SJSA1 (cell line): Measurements from ENCODE around the gene CEP44. TPM values are rescaled to one million over a fixed set of nuclear protein-coding genes. Genes with fewer than 3 reads are reported as not detected.
"Not testable (repeated sequence)": the region's sequence is repeated elsewhere in the genome, so short reads cannot be mapped to it uniquely, and the experiment has no call there.

Experiments used
- DNase-seq, 2 experiments: peaks; one replicate each; pipeline ENCODE4 v3.0.0-alpha.2; 2015 to 2020; ENCODE audit warnings: low spot score in 2 of 2, low read depth in 1 of 2
- H3K27ac ChIP-seq: fragments of 250-450 bp; sonication (Bioruptor Pico); 2 replicates; pipeline ENCODE4 v1.5.1; 2020; ENCODE audit warnings: mild to moderate bottlenecking, moderate library complexity
- H3K27me3 ChIP-seq: fragments of 250-450 bp; sonication (Bioruptor Pico); replicated peaks from 2 replicates; pipeline ENCODE4 v1.5.1; 2020; ENCODE audit warnings: mild to moderate bottlenecking, moderate library complexity
- H3K36me3 ChIP-seq: fragments of 250-450 bp; sonication (Bioruptor Pico); 2 replicates; pipeline ENCODE4 v1.5.1; 2020; ENCODE audit warnings: mild to moderate bottlenecking
- H3K4me1 ChIP-seq: fragments of 250-450 bp; sonication (Bioruptor Pico); replicated peaks from 2 replicates; pipeline ENCODE4 v1.6.1; 2021; ENCODE audit warnings: mild to moderate bottlenecking
- H3K4me3 ChIP-seq: fragments of 250-450 bp; sonication (Bioruptor Pico); 2 replicates; pipeline ENCODE4 v1.5.1; 2020; ENCODE audit warnings: mild to moderate bottlenecking
- H3K9me3 ChIP-seq: fragments of 250-450 bp; sonication (Bioruptor Pico); replicated peaks from 2 replicates; pipeline ENCODE4 v1.5.1; 2020; ENCODE audit warnings: mild to moderate bottlenecking
- total RNA-seq: library from RNA; depleted of rRNA; stranded (reverse); fragments of >200 nt; shearing (Covaris generic); gene quantifications from 2 replicates; pipeline ENCODE4 v1.2.3, GENCODE V29; 2014

The CEP44 gene
- total RNA-seq, 1 experiment from 2014 or later = 22.8 TPM

DNA sequence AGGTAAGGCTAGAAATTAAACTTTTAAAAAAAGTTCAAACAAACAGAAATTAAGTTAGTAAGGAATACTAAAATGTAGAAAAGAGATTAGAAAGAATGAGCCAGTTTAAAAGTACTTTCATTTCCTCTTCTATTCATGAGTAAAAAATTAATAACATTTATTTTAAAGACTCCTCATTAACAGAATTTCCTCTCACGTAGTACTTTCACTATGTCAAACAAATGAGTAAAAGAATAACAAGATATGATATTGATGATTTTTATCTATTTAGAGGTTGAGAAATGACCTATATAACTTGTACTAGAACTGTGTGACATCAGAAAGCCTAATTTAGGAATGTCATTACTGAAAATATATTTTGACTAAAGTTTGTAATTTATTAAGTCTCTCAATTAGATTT is 22.3 kb upstream of the CEP44 start:
- not testable (repeated sequence) for DNase-seq, H3K36me3 ChIP-seq, H3K9me3 ChIP-seq, H3K27me3 ChIP-seq, H3K4me3 ChIP-seq, H3K4me1 ChIP-seq, H3K27ac ChIP-seq

GRCh38 chr4:174262624-174263444 is 20.9 kb upstream of the CEP44 start:
- Histone ChIP-seq H3K4me3 (no peak overlapping the region), H3K27me3 (no peaks in the 10 kb centered on the region), H3K36me3 (no peaks in the 10 kb centered on the region), H3K4me1 (no peaks in the 10 kb centered on the region), H3K9me3 (no peaks in the 10 kb centered on the region), H3K27ac (no peak overlapping the region)
- no peak for DNase-seq

- no peaks in the 10 kb centered on the region for H3K36me3 ChIP-seq
- no peaks in the 10 kb centered on the region for H3K4me1 ChIP-seq
- H3K9me3 ChIP-seq = no peaks in the 10 kb centered on the region
- DNase-seq = no peak
- H3K27me3 ChIP-seq = no peaks in the 10 kb centered on the region
- H3K27ac ChIP-seq = no peak overlapping the region
- H3K4me3 ChIP-seq = no peak overlapping the region
Observed at GRCh38 chr4:174263445-174263736, 20.3 kb upstream of the CEP44 start.

GRCh38 chr4:174265916-174266315 is 17.8 kb upstream of the CEP44 start:
- DNase-seq = no peak
- Histone ChIP-seq H3K9me3 (no peaks in the 10 kb centered on the region), H3K27ac (no peak overlapping the region)

DNA sequence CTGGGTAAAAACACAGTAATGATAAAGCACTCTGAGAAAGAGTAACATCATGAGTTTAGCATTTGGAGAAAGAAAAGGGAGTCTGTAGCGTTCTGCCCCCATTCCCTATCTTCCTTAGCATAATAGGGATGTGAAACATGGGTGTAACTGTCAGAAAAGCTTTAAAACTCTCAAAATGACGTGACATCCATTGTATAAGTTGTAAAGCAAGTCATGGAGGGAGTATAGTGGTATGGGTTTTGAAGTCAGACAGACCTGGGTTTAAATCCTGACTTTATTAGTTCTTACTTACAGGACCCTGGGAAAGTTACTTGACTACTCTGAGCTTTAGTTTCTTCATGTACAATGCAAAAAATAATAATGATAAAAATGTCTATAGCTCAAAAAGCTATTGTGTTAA is 17.3 kb upstream of the CEP44 start:
- H3K27me3 ChIP-seq = no peaks in the 10 kb centered on the region
- no peaks in the 10 kb centered on the region for H3K36me3 ChIP-seq
- no peaks in the 10 kb centered on the region for H3K4me1 ChIP-seq
- H3K9me3 ChIP-seq = no peaks in the 10 kb centered on the region
- no peak for DNase-seq
- no peak overlapping the region for H3K4me3 ChIP-seq
- H3K27ac ChIP-seq = no peak overlapping the region

More at GRCh38 chr4:174265916-174266315, 17.8 kb upstream of the CEP44 start:
- H3K36me3 ChIP-seq = no peaks in the 10 kb centered on the region
- H3K4me3 ChIP-seq = no peak overlapping the region
- no peaks in the 10 kb centered on the region for H3K4me1 ChIP-seq
- H3K27me3 ChIP-seq = no peaks in the 10 kb centered on the region

DNA sequence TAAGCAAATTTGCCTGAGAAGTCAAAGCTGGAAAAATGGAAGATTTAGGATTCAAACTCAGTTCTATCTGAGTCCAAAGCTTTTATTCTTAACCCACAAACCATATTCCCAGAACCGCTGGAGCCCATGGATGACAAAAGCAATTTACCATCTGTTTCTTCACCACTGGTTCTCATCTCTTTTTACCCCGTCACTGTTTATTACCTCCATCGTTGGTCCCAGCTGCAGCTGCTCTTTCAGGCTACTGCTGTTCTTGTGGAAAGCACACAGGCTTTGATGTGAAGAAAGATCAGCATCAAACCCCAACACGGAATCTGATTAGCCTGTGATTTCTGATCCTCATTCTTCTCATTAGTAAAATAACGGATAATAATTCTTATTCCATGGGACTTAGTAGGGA is 9.8 kb upstream of the CEP44 start:
- H3K4me1 ChIP-seq = no peaks in the 10 kb centered on the region
- no peak overlapping the region for H3K4me3 ChIP-seq
- no peaks in the 10 kb centered on the region for H3K9me3 ChIP-seq
- no peak overlapping the region for H3K27ac ChIP-seq
- no peaks in the 10 kb centered on the region for H3K27me3 ChIP-seq
- no peaks in the 10 kb centered on the region for H3K36me3 ChIP-seq
- no peak for DNase-seq

DNA sequence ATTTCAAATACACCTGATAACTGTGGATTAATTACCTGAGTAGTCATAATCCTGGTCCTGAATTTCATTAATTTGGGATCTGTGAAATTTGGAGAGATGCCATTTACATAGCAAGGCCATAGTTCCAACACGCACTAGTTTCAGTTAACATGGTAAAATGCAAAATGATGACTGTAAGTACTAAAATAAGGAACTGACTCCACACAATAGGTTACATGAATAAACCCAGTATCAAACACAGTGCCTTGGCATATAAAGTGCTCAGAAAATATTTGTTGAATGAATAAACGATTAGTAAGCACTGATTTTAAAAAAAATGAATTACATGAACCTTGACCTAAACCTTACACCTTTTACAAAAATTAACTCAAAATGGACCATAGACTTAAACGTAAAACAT is 9.3 kb upstream of the CEP44 start:
- Histone ChIP-seq H3K36me3 (no peaks in the 10 kb centered on the region), H3K9me3 (no peaks in the 10 kb centered on the region), H3K4me3 (no peak overlapping the region), H3K27me3 (no peaks in the 10 kb centered on the region), H3K27ac (no peak overlapping the region), H3K4me1 (no peaks in the 10 kb centered on the region)
- DNase-seq = no peak

DNA sequence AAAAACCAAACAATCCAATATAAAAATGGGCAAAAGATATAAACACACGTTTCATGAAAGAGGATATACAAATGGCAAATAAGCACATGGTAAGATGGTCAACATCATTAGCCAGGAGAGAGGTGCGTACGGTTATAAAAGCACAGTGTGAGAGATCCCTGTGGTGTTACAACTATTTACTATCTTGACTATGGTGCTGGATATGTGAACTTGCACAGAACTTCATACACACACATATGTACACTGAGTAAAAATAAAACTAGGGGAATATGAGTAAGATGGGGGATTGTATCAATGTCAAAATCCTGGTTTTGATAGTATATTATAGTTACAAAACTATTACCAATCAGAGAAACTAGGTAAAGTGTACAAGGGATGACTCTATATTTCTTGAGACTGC is 8.6 kb upstream of the CEP44 start:
- H3K9me3 ChIP-seq = no peaks in the 10 kb centered on the region
- no peak for DNase-seq
- H3K4me1 ChIP-seq = no peaks in the 10 kb centered on the region
- no peak overlapping the region for H3K4me3 ChIP-seq
- no peak overlapping the region for H3K27ac ChIP-seq
- no peaks in the 10 kb centered on the region for H3K36me3 ChIP-seq
- no peaks in the 10 kb centered on the region for H3K27me3 ChIP-seq

- DNase-seq = no peak
- H3K36me3 ChIP-seq = no peaks in the 10 kb centered on the region
- no peak overlapping the region for H3K4me3 ChIP-seq
- no peaks in the 10 kb centered on the region; the same call in 1 of the 2 replicates for H3K4me1 ChIP-seq
- no peaks in the 10 kb centered on the region for H3K9me3 ChIP-seq
- H3K27me3 ChIP-seq = no peaks in the 10 kb centered on the region
- H3K27ac ChIP-seq = no peak overlapping the region
Observed at GRCh38 chr4:174277433-174277832, 6.3 kb upstream of the CEP44 start.

- Histone ChIP-seq H3K27me3 (no peaks in the 10 kb centered on the region), H3K4me1 (no peaks in the 10 kb centered on the region; the same call in 1 of the 2 replicates), H3K27ac (no peak overlapping the region), H3K4me3 (no peak overlapping the region), H3K36me3 (peaks cover 2% of the 10 kb centered on the region; the same call in 1 of the 2 replicates), H3K9me3 (no peaks in the 10 kb centered on the region)
- no peak for DNase-seq
Observed at GRCh38 chr4:174278467-174278866, 5.2 kb upstream of the CEP44 start.

DNA sequence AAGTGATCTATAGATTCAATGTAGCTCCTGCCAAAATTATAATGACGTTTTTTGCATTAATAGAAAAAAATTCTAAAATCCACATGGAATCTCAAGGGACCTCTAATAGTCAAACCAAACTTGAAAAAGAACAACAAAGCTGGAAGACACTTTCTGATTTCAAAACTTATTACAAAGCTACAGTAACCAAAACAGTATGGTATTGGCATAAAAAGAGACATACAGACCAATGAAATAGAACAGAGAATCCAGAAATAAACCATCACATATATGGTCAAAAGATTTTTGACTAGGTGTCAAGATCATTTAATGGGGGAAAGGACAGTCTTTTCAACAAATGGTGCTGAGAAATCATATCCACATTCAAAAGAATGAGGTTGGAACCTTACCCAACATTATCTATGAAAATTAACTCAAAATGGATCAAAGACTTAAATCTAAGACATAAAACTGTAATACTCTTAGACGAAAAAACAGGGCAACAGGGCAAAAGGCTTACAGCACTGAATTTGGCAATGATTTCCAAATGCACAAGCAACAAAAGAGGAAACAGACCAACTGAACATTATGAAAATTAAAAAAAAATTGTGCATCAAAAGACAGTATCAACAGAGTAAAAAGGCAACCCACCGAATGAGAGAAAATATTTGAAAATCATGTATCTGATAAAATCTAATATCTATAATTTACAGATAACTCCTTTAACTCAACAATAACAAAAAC is 4.1 kb upstream of the CEP44 start:
- Histone ChIP-seq H3K27me3 (no peaks in the 10 kb centered on the region), H3K27ac (no peak overlapping the region), H3K4me1 (no peaks in the 10 kb centered on the region; the same call in 1 of the 2 replicates), H3K9me3 (no peaks in the 10 kb centered on the region), H3K4me3 (no peak overlapping the region), H3K36me3 (peaks cover 9% of the 10 kb centered on the region; the same call in 1 of the 2 replicates)
- DNase-seq = no peak

GRCh38 chr4:174281182-174281737 is 2.5 kb upstream of the CEP44 start:
- Histone ChIP-seq H3K27ac (no peak overlapping the region), H3K9me3 (no peaks in the 10 kb centered on the region), H3K36me3 (peaks cover 9% of the 10 kb centered on the region; the same call in 1 of the 2 replicates), H3K27me3 (no peaks in the 10 kb centered on the region), H3K4me1 (peaks cover 4% of the 10 kb centered on the region; the same call in 1 of the 2 replicates), H3K4me3 (no peak overlapping the region)
- DNase-seq = no peak

GRCh38 chr4:174281901-174282300 is 1.8 kb upstream of the CEP44 start:
- H3K4me1 ChIP-seq = peaks cover 4% of the 10 kb centered on the region; the same call in 1 of the 2 replicates
- no peak for DNase-seq

More at GRCh38 chr4:174281901-174282300, 1.8 kb upstream of the CEP44 start:
- Histone ChIP-seq H3K27ac (no peak overlapping the region), H3K4me3 (no peak overlapping the region), H3K27me3 (no peaks in the 10 kb centered on the region), H3K36me3 (peaks cover 9% of the 10 kb centered on the region; the same call in 1 of the 2 replicates), H3K9me3 (no peaks in the 10 kb centered on the region)
